ENCODE data around the gene RAD50. TPM values are rescaled to one million over a fixed set of nuclear protein-coding genes. Genes with fewer than 3 reads are reported as not detected.

Gene RAD50
- total and polyA plus RNA-seq, 10 of the 15 experiments (the other 5 are each of a cell fraction or from before 2014, with no cell fraction given): 12.8 to 68.6 (median 47.0) TPM

DNA sequence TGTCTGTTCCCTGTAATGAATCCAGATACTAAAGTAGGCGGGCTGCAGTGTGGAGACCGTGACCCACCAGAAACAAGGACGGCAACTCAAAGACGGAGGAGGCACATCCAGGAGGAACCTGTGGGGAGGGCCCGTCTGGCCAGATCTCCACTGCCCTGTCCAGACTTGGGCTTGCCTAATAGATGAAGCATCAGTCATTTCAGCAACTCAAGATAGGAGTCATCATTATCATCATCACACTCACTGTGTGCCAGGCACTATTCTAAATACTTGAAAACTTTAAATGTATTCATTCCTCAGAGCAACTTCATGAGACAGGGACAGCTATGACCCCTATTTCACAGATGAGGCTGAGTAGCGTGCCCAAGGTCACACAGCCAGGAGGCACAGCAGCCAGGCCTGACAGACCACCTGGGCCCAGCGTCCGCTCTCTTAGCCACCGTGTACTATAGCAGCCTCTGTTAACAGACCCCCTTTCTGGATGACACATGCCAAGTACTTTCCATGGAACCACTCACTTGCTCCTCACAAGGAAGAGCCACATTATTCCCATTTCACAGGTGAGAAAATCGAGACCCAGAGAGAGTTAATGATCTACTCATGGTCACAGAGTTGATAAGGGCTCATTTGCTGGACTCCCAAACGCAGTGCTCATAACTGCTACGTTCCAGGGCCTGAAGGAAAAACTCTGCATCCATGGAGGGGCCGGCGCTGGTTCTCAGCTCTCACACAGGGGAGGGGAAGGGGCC is 112.1 kb downstream of the RAD50 start:
- ATAC-seq (no peak), FAIRE-seq (no peak), DNase-seq (ENCODE audit: low read depth, low spot score) (no peak)
- ChIA-PET CTCF (interaction anchor here (1.5 kb wide), 1 partner anchor 20 kb away, joined by 3 read pairs; no protein-coding TSS in a partner anchor), POLR2A (interaction anchor here (1.0 to 11.2 kb wide), 2 partner anchors 6 to 14 kb away, joined by 3 to 118 read pairs; partner anchors contain the start of gene IL13), RAD21 (ENCODE audit: unreplicated experiment) (interaction anchor here (0.8 to 1.9 kb wide), 3 partner anchors 26 to 82 kb away, joined by 3 to 6 read pairs (median 3); no protein-coding TSS in a partner anchor), SMC1A (ENCODE audit: uncharacterized antibody, unreplicated experiment) (interaction anchor here (11.4 kb wide), 1 partner anchor 7 kb away, joined by 156 read pairs; the partner anchor contains the start of gene IL13)
- TF ChIP-seq, protein P1, sequence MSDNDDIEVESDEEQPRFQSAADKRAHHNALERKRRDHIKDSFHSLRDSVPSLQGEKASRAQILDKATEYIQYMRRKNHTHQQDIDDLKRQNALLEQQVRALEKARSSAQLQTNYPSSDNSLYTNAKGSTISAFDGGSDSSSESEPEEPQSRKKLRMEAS (IDR thresholded peaks at IDR 0.05; ENCODE audit: low read depth, low read length): no peak
- no peak for TF ChIP-seq ZNF384 (IDR thresholded peaks at IDR 0.05; ENCODE audit: borderline replicate concordance, low read depth, low read length)
- in situ Hi-C loops (cut with MboI) (no loop called here), intact Hi-C loops (cut with micrococcal nuclease; ENCODE audit: unreplicated experiment) (no loop called here)
- Histone ChIP-seq H3K36me3 (ENCODE audit: control insufficient read depth in 2 of 2, insufficient read depth in 2 of 2, low read length in 1 of 2) (no peaks in the 10 kb centered on the region), H3K79me2 (ENCODE audit: control insufficient read depth, insufficient read depth, low read length) (no peaks in the 10 kb centered on the region), H3K27ac (ENCODE audit: control insufficient read depth, insufficient read depth) (no peak overlapping the region), H2AFZ (ENCODE audit: control insufficient read depth, low read depth, low read length) (no peak overlapping the region), H3K4me1 (ENCODE audit: control insufficient read depth, insufficient read depth, low read length) (peaks cover 24% of the 10 kb centered on the region), H4K20me1 (ENCODE audit: control insufficient read depth, insufficient read depth) (no peaks in the 10 kb centered on the region), H3K9ac (ENCODE audit: control insufficient read depth, insufficient read depth, low read length) (no peak overlapping the region), H3K4me2 (ENCODE audit: control insufficient read depth, insufficient read depth) (no peak overlapping the region), H3K4me3 (no peak overlapping the region), H3K9me3 (replicated peaks; ENCODE audit: control insufficient read depth, insufficient read depth, low read length) (no peaks in the 10 kb centered on the region), H3K27me3 (replicated peaks in 1 of 2; ENCODE audit: control insufficient read depth in 2 of 2, insufficient read depth in 2 of 2, low read length in 1 of 2) (no peaks in the 10 kb centered on the region)
- BruUV-seq (replicated peaks): no TSS peak
- 86% methylated on average over 14 of the region's 14 CpGs for WGBS (ENCODE audit: insufficient coverage, insufficient replicate concordance, low lambda C conversion rate, missing lambda C conversion rate)

DNA sequence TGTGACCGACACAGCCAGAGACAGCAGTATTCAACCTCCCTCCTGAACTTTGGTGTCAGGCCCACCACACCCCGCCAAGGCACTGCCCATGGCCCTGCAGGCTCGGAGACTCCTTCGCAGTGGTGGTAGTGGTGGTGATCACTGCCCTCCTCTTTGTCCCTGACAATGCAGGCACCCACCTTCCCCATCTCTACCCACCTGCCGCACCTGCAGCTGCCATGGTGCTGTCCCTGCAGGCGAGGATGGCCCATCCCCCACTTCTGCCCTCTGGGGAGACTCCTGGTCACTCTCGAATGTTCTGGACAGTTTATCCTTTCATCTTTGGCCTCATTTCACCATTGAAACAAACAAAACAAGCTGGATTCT is 112.7 kb downstream of the RAD50 start:
- Histone ChIP-seq H3K27me3 (replicated peaks in 1 of 2; ENCODE audit: control insufficient read depth in 2 of 2, insufficient read depth in 2 of 2, low read length in 1 of 2) (no peaks in the 10 kb centered on the region), H3K9ac (ENCODE audit: control insufficient read depth, insufficient read depth, low read length) (no peak overlapping the region), H3K4me3 (no peak overlapping the region), H3K79me2 (ENCODE audit: control insufficient read depth, insufficient read depth, low read length) (no peaks in the 10 kb centered on the region), H3K4me1 (ENCODE audit: control insufficient read depth, insufficient read depth, low read length) (peaks cover 24% of the 10 kb centered on the region), H2AFZ (ENCODE audit: control insufficient read depth, low read depth, low read length) (no peak overlapping the region), H3K27ac (ENCODE audit: control insufficient read depth, insufficient read depth) (no peak overlapping the region), H3K36me3 (ENCODE audit: control insufficient read depth in 2 of 2, insufficient read depth in 2 of 2, low read length in 1 of 2) (no peaks in the 10 kb centered on the region), H4K20me1 (ENCODE audit: control insufficient read depth, insufficient read depth) (no peaks in the 10 kb centered on the region), H3K9me3 (replicated peaks; ENCODE audit: control insufficient read depth, insufficient read depth, low read length) (no peaks in the 10 kb centered on the region), H3K4me2 (ENCODE audit: control insufficient read depth, insufficient read depth) (no peak overlapping the region)
- CTCF ChIA-PET: interaction anchor here (0.7 to 1.5 kb wide), 2 partner anchors 13 to 20 kb away, joined by 3 read pairs; no protein-coding TSS in a partner anchor
- ATAC-seq (no peak), FAIRE-seq (no peak), DNase-seq (ENCODE audit: low read depth, low spot score) (no peak)
- in situ Hi-C loops (cut with MboI): no loop called here
- RAD21 ChIA-PET (ENCODE audit: unreplicated experiment): interaction anchor here (0.8 to 1.9 kb wide), 4 partner anchors 25 to 151 kb away, joined by 3 to 6 read pairs (median 3); no protein-coding TSS in a partner anchor
- 84% methylated on average over 7 of the region's 7 CpGs for WGBS (ENCODE audit: insufficient coverage, insufficient replicate concordance, low lambda C conversion rate, missing lambda C conversion rate)
- SMC1A ChIA-PET (ENCODE audit: uncharacterized antibody, unreplicated experiment): interaction anchor here (11.4 kb wide), 1 partner anchor 7 kb away, joined by 156 read pairs; the partner anchor contains the start of gene IL13
- intact Hi-C loops (cut with micrococcal nuclease; ENCODE audit: unreplicated experiment): no loop called here
- POLR2A ChIA-PET: interaction anchor here (1.0 to 11.2 kb wide), 4 partner anchors 7 to 68 kb away, joined by 3 to 118 read pairs (median 3); partner anchors contain the start of genes IL13 and KIF3A
- BruUV-seq (replicated peaks): no TSS peak
- TF ChIP-seq, protein P2, sequence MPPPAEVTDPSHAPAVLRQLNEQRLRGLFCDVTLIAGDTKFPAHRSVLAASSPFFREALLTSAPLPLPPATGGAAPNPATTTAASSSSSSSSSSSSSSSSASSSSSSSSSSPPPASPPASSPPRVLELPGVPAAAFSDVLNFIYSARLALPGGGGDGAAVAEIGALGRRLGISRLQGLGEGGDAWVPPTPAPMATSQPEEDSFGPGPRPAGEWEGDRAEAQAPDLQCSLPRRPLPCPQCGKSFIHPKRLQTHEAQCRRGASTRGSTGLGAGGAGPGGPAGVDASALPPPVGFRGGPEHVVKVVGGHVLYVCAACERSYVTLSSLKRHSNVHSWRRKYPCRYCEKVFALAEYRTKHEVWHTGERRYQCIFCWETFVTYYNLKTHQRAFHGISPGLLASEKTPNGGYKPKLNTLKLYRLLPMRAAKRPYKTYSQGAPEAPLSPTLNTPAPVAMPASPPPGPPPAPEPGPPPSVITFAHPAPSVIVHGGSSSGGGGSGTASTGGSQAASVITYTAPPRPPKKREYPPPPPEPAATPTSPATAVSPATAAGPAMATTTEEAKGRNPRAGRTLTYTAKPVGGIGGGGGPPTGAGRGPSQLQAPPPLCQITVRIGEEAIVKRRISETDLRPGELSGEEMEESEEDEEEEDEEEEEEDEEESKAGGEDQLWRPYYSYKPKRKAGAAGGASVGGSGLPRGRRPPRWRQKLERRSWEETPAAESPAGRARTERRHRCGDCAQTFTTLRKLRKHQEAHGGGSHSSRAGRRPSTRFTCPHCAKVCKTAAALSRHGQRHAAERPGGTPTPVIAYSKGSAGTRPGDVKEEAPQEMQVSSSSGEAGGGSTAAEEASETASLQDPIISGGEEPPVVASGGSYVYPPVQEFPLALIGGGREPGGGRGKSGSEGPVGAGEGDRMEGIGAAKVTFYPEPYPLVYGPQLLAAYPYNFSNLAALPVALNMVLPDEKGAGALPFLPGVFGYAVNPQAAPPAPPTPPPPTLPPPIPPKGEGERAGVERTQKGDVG (CRISPR knock-in tag; IDR thresholded peaks at IDR 0.05): no peak
- TF ChIP-seq TCF7 (IDR thresholded peaks at IDR 0.05; ENCODE audit: borderline replicate concordance) (no peak), NBN (IDR thresholded peaks at IDR 0.05) (no peak), EZH2 (IDR thresholded peaks at IDR 0.05; ENCODE audit: borderline replicate concordance, control insufficient read depth, low read depth, low read length) (no peak), KLF5 (IDR thresholded peaks at IDR 0.05; ENCODE audit: partially characterized antibody) (no peak), SP1 (IDR thresholded peaks at IDR 0.05; ENCODE audit: low read depth, low read length) (no peak), ZBED1 (IDR thresholded peaks at IDR 0.05; ENCODE audit: borderline replicate concordance) (no peak), TBL1XR1 (IDR thresholded peaks at IDR 0.05; ENCODE audit: low read depth, low read length) (no peak), HDGF (IDR thresholded peaks at IDR 0.05) (no peak)
- TF ChIP-seq, protein P3, sequence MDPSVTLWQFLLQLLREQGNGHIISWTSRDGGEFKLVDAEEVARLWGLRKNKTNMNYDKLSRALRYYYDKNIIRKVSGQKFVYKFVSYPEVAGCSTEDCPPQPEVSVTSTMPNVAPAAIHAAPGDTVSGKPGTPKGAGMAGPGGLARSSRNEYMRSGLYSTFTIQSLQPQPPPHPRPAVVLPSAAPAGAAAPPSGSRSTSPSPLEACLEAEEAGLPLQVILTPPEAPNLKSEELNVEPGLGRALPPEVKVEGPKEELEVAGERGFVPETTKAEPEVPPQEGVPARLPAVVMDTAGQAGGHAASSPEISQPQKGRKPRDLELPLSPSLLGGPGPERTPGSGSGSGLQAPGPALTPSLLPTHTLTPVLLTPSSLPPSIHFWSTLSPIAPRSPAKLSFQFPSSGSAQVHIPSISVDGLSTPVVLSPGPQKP (IDR thresholded peaks at IDR 0.05; ENCODE audit: low read depth, low read length): no peak

All from GM12878 (cell line).